Mesodermal cell (in vitro differentiated cells): ENCODE results near the gene PAPSS2.

Experiments
- H3K27ac ChIP-seq: 2 replicates; pipeline ENCODE4 v1.7.0; 2013; ENCODE audit warnings: mild to moderate bottlenecking, low read depth, low read length, moderate library complexity; ENCODE audit not compliant: severe bottlenecking
- H3K36me3 ChIP-seq: 2 replicates; pipeline ENCODE4 v1.7.1; 2013; ENCODE audit warnings: mild to moderate bottlenecking, low read length, moderate library complexity; ENCODE audit not compliant: control insufficient read depth, insufficient read depth
- H3K4me1 ChIP-seq: one replicate; pipeline ENCODE4 v1.7.1; 2013; ENCODE audit warnings: mild to moderate bottlenecking, low read length; ENCODE audit not compliant: insufficient read depth, control insufficient read depth, poor library complexity, severe bottlenecking
- H3K4me3 ChIP-seq: 2 replicates; pipeline ENCODE4 v1.7.0; 2013; ENCODE audit warnings: low read length, control low read depth, mild to moderate bottlenecking; ENCODE audit not compliant: insufficient read depth, poor library complexity, severe bottlenecking; ENCODE audit errors: extremely low read depth
- H3K9me3 ChIP-seq: 2 replicates; pipeline ENCODE4 v1.7.1; 2013; ENCODE audit warnings: mild to moderate bottlenecking, low read length, moderate library complexity; ENCODE audit not compliant: control insufficient read depth
- WGBS, 2 experiments: methylation state at CpG; one replicate each; pipeline ENCODE4 v1.1.5; 2013; ENCODE audit warnings: missing lambda C conversion rate in 2 of 2; ENCODE audit not compliant: insufficient coverage in 2 of 2; 5-methylcytosine and 5-hydroxymethylcytosine counted together

PAPSS2 gene

GRCh38 chr10:87623191-87623590, 36.5 kb upstream of the PAPSS2 start:
- H3K27ac ChIP-seq = no peak overlapping the region
- H3K4me3 ChIP-seq = no peak overlapping the region
- no CpG with 5 or more reads among the region's 1 CpG for WGBS, 2 experiments
- no peaks in the 10 kb centered on the region for H3K4me1 ChIP-seq
- H3K36me3 ChIP-seq = no peaks in the 10 kb centered on the region
- no peaks in the 10 kb centered on the region for H3K9me3 ChIP-seq

GRCh38 chr10:87625661-87626060, 34.0 kb upstream of the PAPSS2 start:
- Histone ChIP-seq H3K4me3 (no peak overlapping the region), H3K36me3 (no peaks in the 10 kb centered on the region), H3K9me3 (no peaks in the 10 kb centered on the region), H3K27ac (no peak overlapping the region), H3K4me1 (no peaks in the 10 kb centered on the region)
- no CpG with 5 or more reads among the region's 1 CpG for WGBS, 2 experiments

- Histone ChIP-seq H3K9me3 (no peaks in the 10 kb centered on the region), H3K36me3 (no peaks in the 10 kb centered on the region), H3K4me1 (no peaks in the 10 kb centered on the region), H3K27ac (no peak overlapping the region), H3K4me3 (no peak overlapping the region)
- 86 to 88% methylated on average over 1 of the region's 1 CpG for WGBS, 2 experiments
Observed at GRCh38 chr10:87626422-87626892, 33.2 kb upstream of the PAPSS2 start.

GRCh38 chr10:87630171-87630570, 29.5 kb upstream of the PAPSS2 start:
- Histone ChIP-seq H3K27ac (no peak overlapping the region), H3K4me1 (peaks cover 4% of the 10 kb centered on the region), H3K36me3 (no peaks in the 10 kb centered on the region), H3K4me3 (no peak overlapping the region), H3K9me3 (no peaks in the 10 kb centered on the region)
- 84 to 98% methylated on average over 5 to 6 of the region's 7 CpGs for WGBS, 2 experiments

GRCh38 chr10:87632454-87632853, 27.2 kb upstream of the PAPSS2 start:
- no peaks in the 10 kb centered on the region for H3K9me3 ChIP-seq
- H3K4me3 ChIP-seq = no peak overlapping the region
- WGBS, 2 experiments = 91 to 100% methylated on average over 4 of the region's 4 CpGs
- H3K36me3 ChIP-seq = no peaks in the 10 kb centered on the region
- H3K4me1 ChIP-seq = peaks cover 15% of the 10 kb centered on the region
- no peak overlapping the region for H3K27ac ChIP-seq

GRCh38 chr10:87634311-87634710, 25.4 kb upstream of the PAPSS2 start:
- 100% methylated on average over 2 of the region's 2 CpGs; no CpG with 5 or more reads in 1 of the 2 experiments for WGBS, 2 experiments
- Histone ChIP-seq H3K9me3 (no peaks in the 10 kb centered on the region), H3K36me3 (no peaks in the 10 kb centered on the region), H3K27ac (no peak overlapping the region), H3K4me1 (peaks cover 15% of the 10 kb centered on the region), H3K4me3 (no peak overlapping the region)

- H3K9me3 ChIP-seq = no peaks in the 10 kb centered on the region
- peaks cover 15% of the 10 kb centered on the region for H3K4me1 ChIP-seq
- no peaks in the 10 kb centered on the region for H3K36me3 ChIP-seq
- H3K4me3 ChIP-seq = no peak overlapping the region
- WGBS, 2 experiments = 15 to 41% methylated on average over 3 to 4 of the region's 5 CpGs
- peak overlapping the region; percentile 80 for H3K27ac ChIP-seq
Observed at GRCh38 chr10:87635498-87636312, 24.0 kb upstream of the PAPSS2 start.

GRCh38 chr10:87636313-87636915, 23.3 kb upstream of the PAPSS2 start:
- H3K27ac ChIP-seq = peak overlapping the region; percentile 80
- H3K9me3 ChIP-seq = no peaks in the 10 kb centered on the region
- 90 to 93% methylated on average over 2 of the region's 3 CpGs for WGBS, 2 experiments
- H3K4me3 ChIP-seq = no peak overlapping the region
- H3K36me3 ChIP-seq = no peaks in the 10 kb centered on the region
- H3K4me1 ChIP-seq = peaks cover 15% of the 10 kb centered on the region

GRCh38 chr10:87639493-87639892, 20.2 kb upstream of the PAPSS2 start:
- Histone ChIP-seq H3K27ac (no peak overlapping the region), H3K4me1 (peaks cover 15% of the 10 kb centered on the region), H3K9me3 (no peaks in the 10 kb centered on the region), H3K36me3 (no peaks in the 10 kb centered on the region), H3K4me3 (no peak overlapping the region)
- 79 to 85% methylated on average over 2 to 3 of the region's 3 CpGs for WGBS, 2 experiments

GRCh38 chr10:87640043-87640442, 19.6 kb upstream of the PAPSS2 start:
- no peaks in the 10 kb centered on the region for H3K36me3 ChIP-seq
- no peak overlapping the region for H3K4me3 ChIP-seq
- no peaks in the 10 kb centered on the region for H3K9me3 ChIP-seq
- H3K27ac ChIP-seq = no peak overlapping the region
- H3K4me1 ChIP-seq = peaks cover 12% of the 10 kb centered on the region

GRCh38 chr10:87642486-87642885, 17.2 kb upstream of the PAPSS2 start:
- 88 to 94% methylated on average over 10 to 11 of the region's 11 CpGs for WGBS, 2 experiments
- Histone ChIP-seq H3K9me3 (no peaks in the 10 kb centered on the region), H3K4me1 (no peaks in the 10 kb centered on the region), H3K27ac (no peak overlapping the region), H3K36me3 (no peaks in the 10 kb centered on the region), H3K4me3 (no peak overlapping the region)
